SH-SY5Y (cell line): ENCODE measurements around the gene HTT.

Source experiments
- GATA2 ChIP-seq: IDR thresholded peaks from 2 replicates; pipeline ENCODE4 v1.6.1; 2011; ENCODE audit warnings: mild to moderate bottlenecking, low read depth, low read length
- GATA3 ChIP-seq: IDR thresholded peaks from 2 replicates; pipeline ENCODE4 v1.6.1; 2011; ENCODE audit warnings: low read depth, mild to moderate bottlenecking, low read length, moderate library complexity

Gene HTT

DNA sequence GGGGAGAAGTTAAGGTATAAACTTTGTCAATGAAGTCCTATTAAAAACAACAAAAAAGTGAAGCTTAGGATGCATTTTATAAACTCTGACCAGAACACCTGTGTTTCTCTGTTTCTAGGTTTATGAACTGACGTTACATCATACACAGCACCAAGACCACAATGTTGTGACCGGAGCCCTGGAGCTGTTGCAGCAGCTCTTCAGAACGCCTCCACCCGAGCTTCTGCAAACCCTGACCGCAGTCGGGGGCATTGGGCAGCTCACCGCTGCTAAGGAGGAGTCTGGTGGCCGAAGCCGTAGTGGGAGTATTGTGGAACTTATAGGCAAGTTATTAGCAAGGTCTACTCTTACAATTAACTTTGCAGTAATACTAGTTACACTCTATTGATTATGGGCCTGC is 46.6 kb downstream of the HTT start:
- no peak for TF ChIP-seq GATA2
- no peak for TF ChIP-seq GATA3

DNA sequence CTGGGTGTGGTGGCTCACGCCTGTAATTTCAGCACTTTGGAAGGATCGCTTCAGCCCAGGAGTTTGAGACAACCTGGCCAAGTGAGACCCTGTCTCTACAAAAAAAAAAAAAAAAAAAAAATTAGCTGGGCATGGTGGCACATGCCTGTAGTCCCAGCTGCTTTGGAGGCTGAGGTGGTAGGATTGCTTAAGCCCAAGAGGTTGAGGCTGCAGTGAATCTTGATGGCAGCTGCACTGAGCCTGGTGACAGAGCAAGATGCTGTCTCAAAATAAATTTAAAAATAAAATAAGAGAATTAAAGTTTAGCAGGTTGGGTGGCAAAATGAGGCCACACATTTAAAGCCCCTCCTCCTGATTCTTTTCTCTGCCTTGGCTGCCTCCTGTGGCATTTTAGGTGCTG is 47.1 kb downstream of the HTT start:
- TF ChIP-seq GATA3: no peak
- TF ChIP-seq GATA2: no peak

GRCh38 chr4:3122081-3122563 is 47.6 kb downstream of the HTT start:
- TF ChIP-seq GATA2 (no peak), GATA3 (no peak)

DNA sequence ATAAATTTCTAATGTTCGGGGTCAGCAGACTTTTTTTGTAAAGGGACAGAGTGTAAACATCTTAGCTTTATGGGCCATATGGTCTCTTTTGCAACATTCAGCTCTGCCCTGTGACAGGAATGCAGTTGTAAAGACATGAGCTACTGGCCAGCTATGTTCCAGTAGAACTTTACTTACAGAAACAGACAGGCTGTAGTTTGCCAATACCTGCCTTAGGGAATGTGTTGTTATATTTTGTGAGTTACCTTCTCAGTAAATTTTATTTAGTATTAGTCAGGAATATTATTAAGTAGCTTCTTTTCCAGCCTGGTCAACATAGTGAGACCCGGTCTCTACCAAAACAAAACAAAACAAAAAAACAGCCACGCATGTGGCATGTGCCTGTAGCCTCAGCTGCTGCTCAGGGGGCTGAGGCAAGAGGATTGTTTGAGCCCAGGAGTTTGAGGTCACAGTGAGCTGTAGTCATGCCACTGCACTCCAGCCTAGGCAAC is 48.7 kb downstream of the HTT start:
- TF ChIP-seq GATA2 (no peak), GATA3 (no peak)

DNA sequence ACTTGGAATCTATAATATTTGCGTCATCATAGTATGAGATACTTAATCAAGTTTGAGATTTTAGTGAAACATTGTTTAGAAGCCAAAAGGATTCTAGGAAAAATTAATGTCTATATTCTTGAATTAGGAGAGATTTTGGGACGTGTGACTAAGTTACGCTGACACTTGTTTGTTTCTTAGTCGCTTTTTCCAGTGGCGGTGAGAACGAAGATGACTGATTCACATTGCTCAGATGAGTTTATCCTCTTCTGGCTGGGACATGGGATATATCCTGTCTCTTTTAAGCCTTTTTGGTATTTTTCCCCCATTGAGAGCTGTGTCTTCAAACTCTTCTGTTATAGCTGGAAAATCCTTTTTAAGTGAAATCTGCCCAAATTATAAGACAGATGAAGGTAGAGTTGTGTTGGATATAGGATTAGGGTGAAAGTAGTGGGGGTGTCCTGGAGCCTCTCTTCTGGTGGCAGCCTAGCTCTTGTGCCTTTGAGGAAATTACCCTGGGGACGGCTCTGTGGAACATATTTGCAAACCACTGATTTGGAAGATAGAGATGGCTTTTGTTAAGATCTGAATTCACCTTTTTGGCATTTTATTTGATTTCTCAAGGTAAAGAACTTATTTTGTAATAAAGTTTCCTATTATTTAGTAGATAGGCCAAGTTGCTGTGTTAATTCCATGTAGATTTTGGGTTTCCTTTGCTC is 49.7 kb downstream of the HTT start:
- no peak for TF ChIP-seq GATA3
- no peak for TF ChIP-seq GATA2

DNA sequence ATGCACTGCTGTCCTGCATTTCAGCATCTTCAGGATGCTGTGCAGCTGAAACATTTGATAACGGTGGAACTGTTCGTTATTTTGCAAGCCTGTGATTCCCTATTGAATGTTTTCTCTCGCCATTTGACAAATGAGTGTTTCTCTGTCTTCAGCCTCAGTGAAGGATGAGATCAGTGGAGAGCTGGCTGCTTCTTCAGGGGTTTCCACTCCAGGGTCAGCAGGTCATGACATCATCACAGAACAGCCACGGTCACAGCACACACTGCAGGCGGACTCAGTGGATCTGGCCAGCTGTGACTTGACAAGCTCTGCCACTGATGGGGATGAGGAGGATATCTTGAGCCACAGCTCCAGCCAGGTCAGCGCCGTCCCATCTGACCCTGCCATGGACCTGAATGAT is 52.6 kb downstream of the HTT start:
- no peak for TF ChIP-seq GATA2
- no peak for TF ChIP-seq GATA3

DNA sequence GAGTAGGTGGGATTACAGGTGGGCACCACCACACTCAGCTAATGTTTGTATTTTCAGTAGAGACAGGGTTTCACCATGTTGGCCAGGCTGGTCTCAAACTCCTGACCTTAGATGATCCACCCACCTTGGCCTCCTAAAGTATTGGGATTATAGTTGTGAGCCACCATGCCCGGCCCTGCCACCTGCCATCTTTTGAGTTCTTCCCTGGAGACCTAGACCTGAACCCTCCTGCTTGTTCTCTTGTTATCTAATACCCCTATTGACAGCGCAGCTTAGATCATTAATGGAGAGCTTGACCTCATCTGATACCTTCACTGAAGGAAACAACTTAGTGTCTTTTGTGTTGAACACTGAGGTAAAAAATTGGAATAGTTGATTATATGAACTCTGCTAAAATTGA is 53.6 kb downstream of the HTT start:
- no peak for TF ChIP-seq GATA3
- TF ChIP-seq GATA2: no peak

DNA sequence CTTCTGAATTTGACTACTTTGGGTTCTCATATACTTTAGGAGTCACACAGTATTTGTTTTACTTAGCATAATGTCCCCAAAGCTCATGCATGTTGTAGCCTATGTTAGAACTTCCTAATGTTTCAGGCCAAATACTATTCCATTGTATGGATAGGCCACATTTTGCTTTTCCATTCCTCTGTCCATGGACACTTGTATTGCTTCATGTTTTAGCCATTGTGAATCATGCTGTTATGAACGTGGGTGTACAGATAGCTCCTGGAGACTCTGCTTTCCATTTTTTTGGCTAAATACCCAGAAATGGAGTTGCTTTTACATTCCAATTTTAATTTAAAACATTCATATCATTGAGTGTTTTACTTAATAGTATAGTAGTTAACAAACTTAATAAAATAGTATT is 54.5 kb downstream of the HTT start:
- no peak for TF ChIP-seq GATA2
- TF ChIP-seq GATA3: no peak

- TF ChIP-seq GATA3 (no peak), GATA2 (no peak)
Measured at GRCh38 chr4:3130201-3130600, 55.7 kb downstream of the HTT start.

DNA sequence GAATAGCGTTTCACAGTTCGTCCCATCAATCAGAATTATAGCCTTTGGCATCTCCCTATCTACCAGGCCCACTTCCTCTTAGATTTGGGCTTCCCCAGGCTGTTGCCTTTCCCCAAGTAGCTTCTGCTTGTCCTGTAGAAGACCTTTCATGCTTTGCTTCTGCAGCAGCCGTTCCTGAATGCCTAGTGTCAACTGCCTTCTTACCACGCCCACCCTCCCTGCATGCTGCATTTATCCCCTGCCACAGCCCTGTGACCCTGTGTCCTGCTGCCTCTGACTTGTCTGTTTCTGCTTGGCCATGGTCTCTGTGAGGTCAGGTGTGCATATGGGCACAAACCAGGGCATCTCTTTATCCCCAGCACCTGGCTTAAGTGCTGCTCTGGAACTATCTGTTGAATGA is 56.3 kb downstream of the HTT start:
- TF ChIP-seq GATA2: no peak
- TF ChIP-seq GATA3: no peak

DNA sequence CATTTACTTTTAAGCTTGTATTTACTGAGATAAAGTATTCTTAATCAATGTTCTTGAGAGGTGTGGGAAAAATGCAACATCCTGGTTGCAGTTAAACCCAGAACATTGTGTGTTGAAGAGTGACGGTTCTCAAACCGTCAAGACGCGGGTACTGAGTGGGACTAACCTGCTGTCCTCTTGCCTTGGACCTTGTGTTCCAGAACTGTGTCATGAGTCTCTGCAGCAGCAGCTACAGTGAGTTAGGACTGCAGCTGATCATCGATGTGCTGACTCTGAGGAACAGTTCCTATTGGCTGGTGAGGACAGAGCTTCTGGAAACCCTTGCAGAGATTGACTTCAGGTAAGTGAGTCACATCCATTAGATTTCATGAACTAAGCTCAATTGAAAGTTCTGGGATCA is 59.7 kb downstream of the HTT start:
- no peak for TF ChIP-seq GATA3
- TF ChIP-seq GATA2: no peak

DNA sequence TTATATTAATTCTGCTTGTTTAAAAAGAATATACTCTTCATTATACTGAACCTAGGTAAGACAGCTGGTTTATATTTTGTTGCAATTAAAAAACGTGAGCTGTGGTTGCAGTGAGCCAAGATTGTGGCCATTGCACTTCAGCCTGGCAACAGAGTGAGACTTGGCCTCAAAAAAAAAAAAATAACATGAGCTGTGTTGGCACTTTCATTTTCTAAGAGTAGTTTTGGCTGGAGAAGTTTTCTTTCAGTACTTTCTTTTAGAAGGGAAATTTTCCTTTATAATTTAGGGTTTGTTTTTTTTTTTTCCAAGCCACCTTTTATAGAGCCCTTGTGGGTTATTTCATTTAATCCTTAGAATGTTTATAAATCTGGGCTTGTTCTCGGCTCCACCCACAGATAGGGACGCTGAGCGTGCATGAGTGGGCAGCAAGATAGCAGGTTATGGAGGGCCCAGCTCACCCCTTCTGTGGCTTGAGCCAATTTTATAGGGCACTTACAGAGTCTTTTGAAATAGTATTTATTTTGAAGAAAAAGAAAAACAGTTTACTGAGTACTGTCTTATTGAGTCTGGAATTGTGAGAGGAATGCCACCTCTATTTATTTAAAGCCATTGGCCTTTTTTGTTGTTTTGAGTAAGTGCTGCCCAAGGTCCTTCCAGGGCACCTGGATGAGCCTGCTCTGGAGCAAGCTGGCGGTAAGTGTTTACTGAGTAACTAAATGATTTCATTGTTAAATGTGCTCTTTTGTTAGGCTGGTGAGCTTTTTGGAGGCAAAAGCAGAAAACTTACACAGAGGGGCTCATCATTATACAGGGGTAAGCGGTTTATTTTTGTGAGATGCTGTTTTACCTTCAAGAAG is 60.9 kb downstream of the HTT start:
- TF ChIP-seq GATA2 (no peak), GATA3 (no peak)

- TF ChIP-seq GATA2: no peak
- no peak for TF ChIP-seq GATA3
Measured at GRCh38 chr4:3136454-3136853, 62.0 kb downstream of the HTT start.

DNA sequence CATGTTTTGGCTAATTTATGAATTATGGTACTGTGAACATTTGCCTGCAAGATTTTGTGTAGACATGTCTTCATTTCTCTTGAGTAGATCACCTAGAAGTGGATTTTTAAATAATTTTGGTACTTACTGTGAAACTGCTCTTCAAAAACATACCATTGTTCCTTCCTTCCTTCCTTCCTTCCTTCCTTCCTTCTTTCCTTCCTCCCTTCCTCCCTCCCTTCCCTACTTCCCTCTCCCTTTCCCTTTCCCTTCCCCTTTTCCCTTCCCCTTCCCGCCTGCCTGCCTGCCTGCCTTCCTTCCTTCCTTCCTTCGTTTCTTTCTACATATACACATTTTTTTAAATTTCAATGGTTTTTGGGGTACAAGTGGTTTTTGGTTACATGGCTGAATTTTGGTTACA is 63.4 kb downstream of the HTT start:
- no peak for TF ChIP-seq GATA3
- no peak for TF ChIP-seq GATA2
